ENCODE measurements around the gene VPS13A.

Gene VPS13A

DNA sequence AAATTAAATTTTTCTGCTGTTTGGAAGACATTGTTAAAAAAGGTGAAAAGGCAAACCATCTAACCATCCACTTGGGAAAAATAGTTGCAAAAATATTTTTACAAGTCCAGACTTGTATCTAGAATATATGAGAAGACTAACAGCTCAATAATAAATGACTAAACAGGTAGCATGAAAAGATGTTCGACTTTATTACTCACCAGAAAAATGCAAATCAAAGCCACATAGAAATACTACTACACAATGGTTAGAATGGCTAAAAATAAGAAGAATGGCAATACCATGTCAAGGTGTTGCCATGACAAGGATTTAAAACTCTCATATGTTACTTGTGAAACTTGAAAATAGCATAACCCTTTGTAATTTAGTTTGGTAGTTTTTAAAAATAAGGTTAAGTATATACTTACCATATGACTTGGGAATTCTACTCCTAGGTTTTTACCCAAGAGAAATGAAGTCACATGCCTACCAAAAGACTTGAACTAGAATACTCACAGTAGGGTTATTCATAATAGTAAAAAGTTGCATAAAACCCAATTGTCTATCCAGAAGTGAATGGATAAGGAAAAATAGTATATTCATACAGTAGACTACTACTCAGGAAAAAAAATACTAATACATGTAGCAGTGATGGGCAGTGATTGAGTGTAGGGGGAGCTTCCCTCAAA lies 93.8 kb downstream of the VPS13A start:
- H3K27ac ChIP-seq = no peak overlapping the region
- TF ChIP-seq ZFX (IDR thresholded peaks at IDR 0.05; ENCODE audit: borderline replicate concordance) (no peak), CTCF (IDR thresholded peaks at IDR 0.05) (no peak)

DNA sequence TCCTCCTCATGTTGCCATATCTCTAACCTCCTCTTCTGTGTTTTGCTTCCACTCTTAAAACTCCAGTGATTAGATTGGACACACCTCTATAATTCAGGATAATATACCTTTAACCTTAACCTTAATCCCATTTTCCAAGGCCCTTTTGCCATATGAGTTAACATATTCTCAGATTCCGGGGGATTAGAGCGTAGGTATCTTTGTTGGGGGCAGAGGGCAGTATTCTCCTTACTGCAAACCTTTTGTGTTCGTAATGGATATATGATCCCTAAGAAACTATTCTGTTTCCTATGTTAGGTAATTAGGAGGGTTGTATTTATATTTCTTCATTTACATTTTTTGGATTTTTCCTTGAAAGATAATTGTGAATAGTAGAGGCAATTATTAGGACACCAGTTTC lies 99.5 kb downstream of the VPS13A start:
- no peak overlapping the region for H3K27ac ChIP-seq
- no peak for TF ChIP-seq CTCF (IDR thresholded peaks at IDR 0.05)
- no peak for TF ChIP-seq ZFX (IDR thresholded peaks at IDR 0.05; ENCODE audit: borderline replicate concordance)

DNA sequence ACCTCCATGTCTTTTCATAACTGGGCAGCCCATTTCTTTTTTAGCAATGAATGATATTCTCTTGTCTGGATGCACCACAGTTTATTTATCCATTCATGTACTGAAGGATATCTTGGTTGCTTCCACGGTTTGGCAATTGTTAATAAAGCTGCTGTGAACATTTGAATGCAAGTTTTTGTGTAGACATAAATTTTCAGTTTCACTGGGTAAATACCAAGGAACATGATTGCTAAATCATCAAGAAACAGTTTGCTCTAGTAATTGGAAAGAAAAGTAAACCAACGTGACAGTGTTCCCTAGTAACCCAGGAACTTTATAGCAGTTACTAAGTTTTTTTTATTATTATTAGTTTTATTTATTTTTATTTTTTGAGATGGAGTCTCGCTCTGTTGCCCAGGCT lies 100.4 kb downstream of the VPS13A start:
- no peak overlapping the region for H3K27ac ChIP-seq
- no peak for TF ChIP-seq CTCF (IDR thresholded peaks at IDR 0.05)
- TF ChIP-seq ZFX (IDR thresholded peaks at IDR 0.05; ENCODE audit: borderline replicate concordance) = no peak

GRCh38 chr9:77283991-77284390 lies 106.7 kb downstream of the VPS13A start:
- no peak for TF ChIP-seq CTCF (IDR thresholded peaks at IDR 0.05)
- no peak for TF ChIP-seq ZFX (IDR thresholded peaks at IDR 0.05; ENCODE audit: borderline replicate concordance)
- no peak overlapping the region for H3K27ac ChIP-seq

DNA sequence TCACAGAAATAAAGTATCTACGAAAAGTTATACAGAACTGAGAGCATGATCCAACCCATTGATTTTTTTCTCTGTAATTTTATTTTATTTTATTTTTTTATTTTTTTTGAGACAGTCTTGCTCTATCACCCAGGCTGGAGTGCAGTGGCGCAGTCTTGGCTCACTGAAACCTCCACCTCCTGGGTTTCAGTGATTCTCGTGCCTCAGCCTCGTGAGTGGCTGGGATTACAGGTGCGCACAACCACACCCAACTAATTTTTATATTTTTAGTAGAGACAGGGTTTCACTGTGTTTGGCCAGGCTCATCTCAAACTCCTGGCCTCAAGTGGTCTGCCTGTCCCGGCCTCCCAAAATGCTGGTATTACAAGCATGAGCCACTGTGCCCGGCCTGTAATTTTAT lies 107.3 kb downstream of the VPS13A start:
- H3K27ac ChIP-seq = no peak overlapping the region
- TF ChIP-seq ZFX (IDR thresholded peaks at IDR 0.05; ENCODE audit: borderline replicate concordance) (no peak), CTCF (IDR thresholded peaks at IDR 0.05) (no peak)

GRCh38 chr9:77290373-77290772 lies 113.0 kb downstream of the VPS13A start:
- TF ChIP-seq ZFX (IDR thresholded peaks at IDR 0.05; ENCODE audit: borderline replicate concordance) = no peak
- no peak for TF ChIP-seq CTCF (IDR thresholded peaks at IDR 0.05)
- no peak overlapping the region for H3K27ac ChIP-seq

DNA sequence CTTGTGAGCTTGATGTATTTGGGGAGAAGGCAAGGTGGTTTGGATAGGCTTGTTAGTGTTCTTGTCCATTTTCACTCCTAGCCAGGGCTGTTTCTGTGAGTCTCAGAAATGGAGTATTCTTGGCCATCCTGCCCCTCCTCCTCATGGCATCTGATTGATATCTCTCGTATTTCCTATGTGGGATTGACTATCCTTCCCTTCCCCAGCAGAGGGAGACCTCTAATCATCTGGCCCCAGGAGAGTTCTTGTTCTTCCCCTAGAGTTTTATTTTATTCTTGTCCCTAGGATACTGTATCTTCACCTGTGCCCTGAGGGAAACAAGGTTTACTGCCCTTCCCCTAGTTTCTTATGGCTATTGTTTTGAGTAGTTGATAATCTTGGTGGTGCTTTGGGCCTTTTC lies 114.4 kb downstream of the VPS13A start:
- TF ChIP-seq ZFX (IDR thresholded peaks at IDR 0.05; ENCODE audit: borderline replicate concordance) (no peak), CTCF (IDR thresholded peaks at IDR 0.05) (peak; percentile 77)
- no peak overlapping the region for H3K27ac ChIP-seq
